Stromal cell of bone marrow (primary cell): Measurements from ENCODE around the gene ETFA.
"Not testable (repeated sequence)": the region's sequence is repeated elsewhere in the genome, so short reads cannot be mapped to it uniquely, and the experiment has no call there.

Experiments
- DNase-seq: peaks from one replicate; pipeline ENCODE4 v3.0.0-alpha.2; 2012; ENCODE audit warnings: low read depth

The ETFA gene

GRCh38 chr15:76324066-76324465 is 12.8 kb upstream of the ETFA start:
- DNase-seq: no peak

DNA sequence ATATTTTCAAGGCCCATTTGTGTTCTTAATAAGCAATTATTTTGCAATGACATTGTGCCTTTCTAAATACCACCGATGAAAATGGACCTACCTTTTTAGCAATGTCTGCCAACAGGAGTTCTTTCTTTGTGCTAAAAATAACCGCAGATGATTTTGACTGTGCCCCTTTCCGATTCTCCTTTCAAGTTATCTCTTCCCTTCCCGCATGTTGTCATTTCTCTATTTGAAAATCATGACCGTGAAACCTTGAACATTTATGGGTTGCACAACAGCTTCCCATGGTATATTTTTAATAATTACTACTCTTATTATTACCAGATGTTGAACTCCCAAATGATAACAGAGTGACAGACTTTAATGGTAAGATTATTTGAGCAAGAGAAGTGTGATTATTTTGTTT is 10.3 kb upstream of the ETFA start:
- DNase-seq: no peak

DNA sequence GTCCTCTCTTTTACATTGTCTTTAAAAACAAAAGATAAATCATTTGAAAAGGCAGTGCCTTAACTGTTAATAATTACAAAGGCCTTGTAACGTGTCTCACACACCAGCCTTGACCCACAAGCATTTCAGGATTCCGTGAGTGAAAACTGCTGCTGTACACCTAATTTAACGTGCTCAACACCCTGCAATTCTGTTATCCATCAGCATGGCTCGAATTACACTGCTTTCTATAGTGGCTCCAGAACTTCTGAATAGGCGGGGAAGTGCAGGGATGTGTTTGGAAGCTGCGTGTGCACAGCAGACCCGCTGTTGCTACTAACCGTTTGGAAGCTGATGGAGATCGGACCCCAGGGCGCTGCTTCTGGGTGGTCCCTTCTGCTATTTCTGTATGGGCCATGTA is 9.9 kb upstream of the ETFA start:
- DNase-seq: no peak

DNA sequence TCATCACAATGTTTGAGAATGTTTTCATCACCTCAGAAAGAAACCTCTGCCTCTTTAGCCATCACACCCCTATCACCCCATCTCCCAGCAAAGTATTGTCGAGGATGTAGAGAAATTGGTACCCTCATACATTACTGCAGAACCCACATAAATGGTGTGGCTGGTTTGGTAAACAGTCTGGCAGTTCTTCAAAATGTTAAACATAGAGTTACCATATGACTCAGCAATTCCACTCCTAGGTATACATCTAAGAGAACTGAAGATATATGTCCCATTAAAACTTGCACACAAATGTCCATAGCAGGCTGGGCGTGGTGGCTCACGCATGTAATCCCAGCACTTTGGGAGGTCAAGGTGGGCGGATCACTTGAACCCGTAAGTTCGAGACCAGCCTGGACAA is 8.7 kb upstream of the ETFA start:
- DNase-seq: no peak

DNA sequence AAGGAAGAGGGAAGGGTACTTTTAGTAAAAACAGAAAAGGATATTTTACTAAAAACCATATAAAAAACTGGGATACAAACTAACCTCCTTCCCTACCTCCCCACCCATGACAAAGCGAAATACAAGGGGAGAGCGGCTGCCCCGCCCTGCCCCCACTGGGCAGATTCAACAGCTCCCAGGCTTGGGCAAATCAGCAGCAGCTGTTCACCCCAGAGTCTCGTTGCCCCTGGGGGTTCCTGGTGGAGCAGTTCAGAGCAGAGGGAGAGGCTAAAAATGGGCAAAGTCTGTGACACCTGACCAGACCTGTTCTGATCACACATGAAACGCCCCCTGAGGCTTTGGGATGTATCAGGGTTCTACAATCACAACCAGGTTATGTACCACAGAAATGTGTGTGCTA is 2.5 kb upstream of the ETFA start:
- DNase-seq: no peak

DNA sequence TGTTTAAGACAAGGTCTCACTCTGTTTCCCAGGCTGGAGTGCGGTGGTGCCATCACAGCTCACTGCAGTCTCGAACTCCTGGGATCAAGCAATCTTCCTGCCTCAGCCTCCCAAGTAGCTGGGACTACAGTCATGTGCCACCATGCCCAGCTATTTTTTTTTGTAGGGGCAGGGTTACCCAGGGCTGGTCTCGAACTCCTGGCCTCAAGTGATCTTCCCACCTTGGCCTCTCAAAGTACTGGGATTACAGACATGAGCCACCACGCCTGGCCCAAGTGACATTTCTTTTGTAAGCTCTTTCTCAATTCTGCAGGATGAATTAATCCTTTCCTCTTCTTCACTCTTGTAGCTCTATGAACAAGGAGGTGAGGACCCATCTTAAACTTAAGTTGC is 1.9 kb upstream of the ETFA start:
- not testable (repeated sequence) for DNase-seq

GRCh38 chr15:76312540-76313174 is 1.4 kb upstream of the ETFA start:
- DNase-seq: no peak

GRCh38 chr15:76310475-76311099 is 682 bp downstream of the ETFA start:
- DNase-seq: peak; percentile 6

DNA sequence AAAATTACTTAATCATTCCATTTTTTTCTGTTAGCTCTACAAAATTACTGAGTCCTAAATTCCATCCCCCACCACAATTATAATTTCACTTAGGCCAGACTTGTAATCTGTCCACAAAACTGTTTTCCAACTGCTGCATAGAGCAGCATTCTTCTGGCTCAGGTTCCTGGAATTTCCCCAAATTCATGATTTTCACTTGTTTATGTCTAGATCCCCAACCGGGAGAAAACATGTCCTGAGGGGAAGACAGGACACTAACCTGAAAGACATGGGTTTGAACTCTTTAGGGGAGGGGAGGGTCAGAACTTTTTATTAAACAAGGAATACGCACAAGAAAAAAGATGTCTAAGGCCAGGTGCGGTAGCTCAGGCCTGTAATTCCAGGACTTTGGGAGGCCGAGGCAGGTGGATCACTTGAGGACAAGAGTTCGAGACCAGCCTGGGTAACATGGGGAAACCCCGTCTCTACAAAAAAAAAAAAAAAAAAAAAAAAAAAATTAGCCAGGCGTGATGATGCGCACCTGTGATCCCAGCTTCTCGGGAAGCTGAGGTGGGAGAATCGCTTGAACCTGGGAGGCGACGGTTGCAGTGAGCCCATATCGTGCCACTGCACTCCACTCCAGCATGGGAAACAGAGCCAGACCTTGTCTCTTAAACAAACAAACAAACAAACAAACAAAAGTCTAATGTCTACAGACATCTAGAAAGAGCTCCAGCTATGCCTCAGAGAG is 1.5 kb downstream of the ETFA start:
- DNase-seq: no peak

DNA sequence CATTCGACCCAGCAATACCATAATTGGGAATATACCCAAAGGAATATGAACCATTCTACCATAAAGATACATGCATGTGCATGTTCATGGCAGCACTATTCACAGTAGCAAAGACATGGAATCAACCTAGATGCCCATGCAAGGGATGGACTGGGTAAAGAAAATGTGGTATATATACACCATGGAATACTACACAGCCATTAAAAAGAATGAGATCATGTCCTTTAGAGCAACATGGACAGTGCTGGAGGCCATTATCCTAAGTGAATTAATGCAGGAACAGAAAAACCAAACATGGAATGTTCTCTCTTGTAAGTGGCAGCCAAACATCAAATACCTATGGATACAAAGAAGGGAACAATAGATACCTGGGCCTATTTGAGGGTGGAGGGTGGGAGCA is 7.4 kb downstream of the ETFA start:
- no peak for DNase-seq

DNA sequence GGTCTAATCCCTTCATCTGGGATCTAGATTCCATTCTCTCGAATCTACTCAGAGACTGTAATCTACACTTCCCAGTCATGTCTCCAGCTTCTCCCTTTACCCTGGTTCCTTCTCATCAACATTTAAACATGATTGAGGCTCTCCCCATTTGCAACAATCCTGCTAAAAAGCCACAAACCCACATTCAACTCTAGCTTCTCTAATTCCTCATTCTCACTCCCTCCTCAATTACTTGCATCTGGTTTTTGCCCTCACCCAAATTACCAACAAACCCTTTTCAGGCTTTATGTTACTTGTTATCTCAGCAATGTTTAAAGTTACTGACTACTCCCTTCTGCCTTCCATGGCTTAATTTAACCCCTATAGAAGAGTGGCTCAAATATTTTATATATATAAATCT is 11.5 kb downstream of the ETFA start:
- DNase-seq: no peak

DNA sequence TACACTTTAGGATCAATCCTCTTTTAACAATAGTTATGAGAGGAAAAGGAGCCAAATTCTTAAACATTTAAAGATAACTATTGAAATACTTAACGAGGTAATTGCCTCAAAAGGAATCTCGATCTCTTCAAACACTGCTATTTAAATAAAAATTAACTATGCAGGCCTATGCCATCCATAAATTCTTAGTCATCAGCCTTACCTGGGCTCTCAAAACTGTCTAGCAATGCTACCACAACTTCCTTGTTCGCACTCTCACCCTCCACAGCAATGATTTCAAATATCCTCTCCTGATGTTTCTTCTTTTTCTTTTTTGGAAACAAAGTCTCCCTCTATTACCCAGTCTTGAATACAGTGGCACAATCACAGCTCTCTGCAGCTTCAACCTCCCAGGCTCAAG is 12.3 kb downstream of the ETFA start:
- DNase-seq: no peak

GRCh38 chr15:76297951-76298350 is 13.3 kb downstream of the ETFA start:
- DNase-seq: not testable (repeated sequence)

DNA sequence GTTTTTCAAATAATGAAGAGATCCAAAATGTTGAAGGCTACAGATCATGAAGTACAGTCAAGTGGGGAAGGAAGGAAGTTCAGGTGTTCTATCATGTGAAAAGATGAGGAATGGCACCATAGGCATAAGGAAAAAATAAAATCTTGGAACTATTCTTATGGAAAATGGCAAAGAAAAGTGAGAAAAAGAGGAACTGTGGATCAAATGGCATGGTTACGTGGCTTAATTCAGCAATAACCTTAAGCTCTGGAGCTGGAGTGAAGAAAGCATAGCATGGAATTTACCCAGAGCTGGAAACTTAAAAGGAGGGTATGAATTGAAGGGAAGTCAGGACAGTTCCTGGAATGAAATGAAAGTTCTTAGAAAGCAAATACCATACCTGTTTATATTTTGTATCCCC is 14.4 kb downstream of the ETFA start:
- no peak for DNase-seq

GRCh38 chr15:76294463-76294862 is 16.8 kb downstream of the ETFA start:
- not testable (repeated sequence) for DNase-seq

DNA sequence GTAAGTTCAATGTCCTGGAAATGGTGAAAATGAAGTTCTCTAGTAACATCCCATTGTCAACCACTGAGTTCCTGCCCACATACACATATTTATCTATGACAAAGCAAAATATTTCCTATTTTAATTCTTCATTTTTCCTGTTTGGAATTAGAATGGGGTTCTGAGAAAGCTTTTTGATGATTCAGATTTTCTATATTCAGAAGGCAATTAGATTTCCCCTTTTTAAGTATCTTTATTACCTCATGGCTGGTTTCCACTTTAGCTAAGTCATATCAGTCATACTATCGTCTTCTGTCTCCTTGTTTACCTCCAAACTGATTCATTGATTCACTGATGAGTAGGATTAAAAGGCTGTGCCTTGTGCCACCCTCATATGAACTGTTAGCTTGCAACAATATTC is 17.9 kb downstream of the ETFA start:
- DNase-seq: peak; percentile 14

GRCh38 chr15:76289582-76289981 is 21.7 kb downstream of the ETFA start:
- no peak for DNase-seq

GRCh38 chr15:76286271-76286879 is 24.9 kb downstream of the ETFA start:
- peak; percentile 2 for DNase-seq

DNA sequence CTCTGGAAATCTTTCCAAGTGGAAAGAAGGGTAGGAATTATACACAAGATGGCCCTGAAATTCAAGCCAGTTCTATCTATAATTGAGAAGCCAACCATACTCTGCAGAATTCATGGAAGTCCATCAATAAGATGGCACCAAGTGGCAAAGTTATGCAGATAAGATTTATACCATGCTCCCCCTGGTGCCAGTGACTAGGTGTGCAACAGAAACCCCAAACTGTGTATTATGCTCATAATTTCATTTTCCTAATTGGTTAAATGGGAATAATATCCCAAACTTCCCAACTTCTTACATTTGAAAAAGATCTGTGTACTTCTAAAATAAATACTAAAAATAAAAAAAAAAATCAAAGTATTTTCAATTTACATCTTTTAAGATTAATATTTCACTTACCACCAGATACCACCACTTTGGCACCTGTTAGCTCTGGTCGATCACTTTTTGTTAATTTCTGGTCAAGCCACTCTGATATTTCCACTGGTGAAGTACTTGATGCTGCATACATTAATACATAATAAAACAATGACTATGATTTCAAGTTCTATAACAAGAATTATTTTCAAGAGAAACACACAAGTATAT is 25.9 kb downstream of the ETFA start:
- DNase-seq: no peak

DNA sequence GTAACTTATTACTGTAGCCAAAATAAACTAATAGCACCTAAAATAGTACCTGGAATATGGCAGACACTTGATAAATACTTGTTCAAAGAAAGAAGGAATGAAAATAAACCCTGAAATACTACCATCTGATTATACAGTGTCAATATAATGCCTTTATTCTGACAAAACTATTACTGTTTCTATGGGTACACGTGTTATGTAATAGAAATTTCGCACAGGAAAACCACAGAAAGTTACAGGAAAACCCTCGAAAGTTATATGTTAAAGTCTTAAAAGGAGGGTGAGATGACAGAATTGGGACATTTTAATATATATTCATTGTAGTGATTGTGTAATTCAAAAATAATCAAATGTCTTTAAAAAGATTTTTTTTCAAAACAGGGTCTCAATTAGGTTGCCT is 28.8 kb downstream of the ETFA start:
- DNase-seq: no peak

DNA sequence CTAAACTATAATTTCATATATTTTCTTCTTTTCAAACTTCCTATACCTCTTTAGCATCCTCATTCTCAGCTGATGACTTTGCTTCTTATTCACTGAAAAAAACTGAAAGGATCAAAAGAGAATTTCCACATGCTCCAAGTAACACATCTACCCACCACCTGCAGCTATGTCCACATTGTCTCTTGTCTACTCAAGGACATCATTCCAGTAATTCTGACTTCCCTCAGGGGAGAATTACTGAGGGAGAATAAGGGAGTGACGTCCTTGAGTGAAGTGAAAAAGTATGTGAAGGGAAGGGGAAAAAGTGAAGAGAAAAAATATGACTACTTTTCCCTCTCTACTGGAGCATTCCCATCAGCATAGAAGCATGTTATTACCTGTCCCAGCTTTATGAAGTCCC is 32.6 kb downstream of the ETFA start:
- no peak for DNase-seq

DNA sequence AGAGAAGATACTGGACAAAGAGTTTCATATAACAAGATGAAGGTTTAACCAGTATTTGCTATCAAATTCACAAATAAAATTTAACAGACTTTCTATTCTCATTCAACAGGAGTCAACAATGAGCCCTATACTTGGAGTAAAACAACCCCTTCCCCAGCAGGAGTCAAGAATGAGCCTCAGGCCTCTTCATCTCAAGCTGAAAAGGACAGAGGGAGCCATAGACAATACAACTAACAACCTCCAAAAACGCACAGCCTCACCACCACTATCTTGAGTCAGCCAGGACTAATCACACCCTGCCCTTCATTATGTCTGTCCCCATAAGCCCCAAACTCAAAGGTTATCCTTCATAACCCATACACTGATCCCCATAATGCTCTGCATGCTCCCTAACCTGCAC is 36.4 kb downstream of the ETFA start:
- no peak for DNase-seq

DNA sequence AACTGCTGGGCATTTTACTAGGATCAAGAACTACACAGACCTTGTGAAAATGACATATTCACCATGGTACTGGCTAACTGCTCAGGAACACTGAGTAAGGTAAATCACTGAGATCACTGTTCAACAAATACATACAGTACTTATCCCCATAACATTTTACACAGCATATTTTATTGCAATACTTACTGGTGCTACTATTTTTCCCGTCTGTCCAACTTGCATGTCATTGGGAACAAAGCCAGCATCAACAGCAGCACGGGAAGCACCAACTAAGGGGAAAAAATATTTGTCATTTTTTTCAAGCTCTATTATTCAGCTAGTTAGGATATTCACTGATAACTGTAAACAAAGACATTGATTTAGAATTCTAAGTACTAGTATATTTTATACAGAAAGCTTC is 37.0 kb downstream of the ETFA start:
- peak; percentile 7 for DNase-seq
